SW 1271 (cell line): ENCODE results near the gene PYGO2.
"Not testable (repeated sequence)": the region's sequence is repeated elsewhere in the genome, so short reads cannot be mapped to it uniquely, and the experiment has no call there.

Experiments
- DNase-seq, 2 experiments: peaks; one replicate each; lab custom pipeline; 2025; lab: John Stamatoyannopoulos, UW

The PYGO2 gene

DNA sequence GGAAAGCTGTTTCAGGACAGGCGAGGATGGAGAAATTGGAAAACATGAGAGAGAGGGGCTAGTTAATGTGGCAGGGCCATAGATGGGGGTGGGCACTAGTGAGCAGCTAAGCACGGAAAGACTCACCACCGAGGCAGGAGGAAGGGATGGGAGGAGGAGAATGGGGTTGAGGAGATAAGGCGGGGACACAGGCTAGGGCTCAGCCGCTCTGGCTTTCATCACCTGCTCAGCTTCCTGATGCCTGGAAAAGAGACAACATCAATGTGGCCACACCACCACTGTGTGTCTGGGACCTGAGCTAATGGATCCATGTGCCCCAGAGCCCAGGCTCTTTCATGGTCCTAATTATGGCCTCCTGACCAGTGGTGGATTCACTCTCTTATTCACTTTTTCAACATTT lies 52.6 kb downstream of the PYGO2 start:
- DNase-seq, result no peak

DNA sequence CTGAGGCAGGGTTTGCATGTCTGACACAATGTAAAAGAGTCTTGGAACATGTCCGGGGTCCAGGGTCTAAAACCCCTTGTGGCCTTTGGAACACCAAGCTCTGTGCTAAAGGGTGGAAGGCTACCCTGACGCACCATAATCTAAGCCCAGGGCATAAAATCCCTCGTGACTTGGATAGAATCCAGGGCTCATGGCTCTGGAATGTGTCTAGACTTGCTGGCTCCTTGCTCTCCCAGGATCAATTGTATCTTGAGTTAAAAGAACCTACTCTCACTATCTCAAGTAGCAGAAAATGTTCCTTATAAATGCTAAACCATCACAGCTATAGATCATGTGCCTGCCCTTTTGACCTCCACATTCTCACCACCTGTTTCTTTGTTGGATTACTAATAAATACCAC lies 53.5 kb downstream of the PYGO2 start:
- DNase-seq, result not testable (repeated sequence)
